ENCODE data around the gene GIMAP6.
"Not testable (repeated sequence)": the region's sequence is repeated elsewhere in the genome, so short reads cannot be mapped to it uniquely, and the experiment has no call there.

DNA sequence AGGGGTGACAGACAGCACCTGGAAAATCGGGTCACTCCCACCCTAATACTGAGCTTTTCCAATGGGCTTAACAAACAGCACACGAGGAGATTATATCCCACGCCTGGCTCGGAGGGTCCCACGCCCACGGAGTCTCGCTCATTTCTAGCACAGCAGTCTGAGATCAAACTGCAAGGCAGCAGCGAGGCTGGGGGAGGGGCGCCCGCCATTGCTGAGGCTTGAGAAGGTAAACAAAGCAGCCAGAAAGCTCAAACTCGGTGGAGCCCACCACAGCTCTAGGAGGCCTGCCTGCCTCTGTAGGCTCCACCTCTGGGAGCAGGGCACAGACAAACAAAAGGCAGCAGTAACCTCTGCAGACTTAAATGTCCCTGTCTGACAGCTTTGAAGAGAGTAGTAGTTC is 46.4 kb upstream of the GIMAP6 start:
- TF ChIP-seq, protein P1, sequence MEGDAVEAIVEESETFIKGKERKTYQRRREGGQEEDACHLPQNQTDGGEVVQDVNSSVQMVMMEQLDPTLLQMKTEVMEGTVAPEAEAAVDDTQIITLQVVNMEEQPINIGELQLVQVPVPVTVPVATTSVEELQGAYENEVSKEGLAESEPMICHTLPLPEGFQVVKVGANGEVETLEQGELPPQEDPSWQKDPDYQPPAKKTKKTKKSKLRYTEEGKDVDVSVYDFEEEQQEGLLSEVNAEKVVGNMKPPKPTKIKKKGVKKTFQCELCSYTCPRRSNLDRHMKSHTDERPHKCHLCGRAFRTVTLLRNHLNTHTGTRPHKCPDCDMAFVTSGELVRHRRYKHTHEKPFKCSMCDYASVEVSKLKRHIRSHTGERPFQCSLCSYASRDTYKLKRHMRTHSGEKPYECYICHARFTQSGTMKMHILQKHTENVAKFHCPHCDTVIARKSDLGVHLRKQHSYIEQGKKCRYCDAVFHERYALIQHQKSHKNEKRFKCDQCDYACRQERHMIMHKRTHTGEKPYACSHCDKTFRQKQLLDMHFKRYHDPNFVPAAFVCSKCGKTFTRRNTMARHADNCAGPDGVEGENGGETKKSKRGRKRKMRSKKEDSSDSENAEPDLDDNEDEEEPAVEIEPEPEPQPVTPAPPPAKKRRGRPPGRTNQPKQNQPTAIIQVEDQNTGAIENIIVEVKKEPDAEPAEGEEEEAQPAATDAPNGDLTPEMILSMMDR (IDR thresholded peaks at IDR 0.05; ENCODE audit: insufficient read depth, low read length), result not testable (repeated sequence)
- not testable (repeated sequence) for TF ChIP-seq POLR2AphosphoS5 (IDR thresholded peaks at IDR 0.05; ENCODE audit: low read depth)

Data from HL-60 (cell line).